ENCODE measurements around the gene NRXN3. TPM values are rescaled to one million over a fixed set of nuclear protein-coding genes. Genes with fewer than 3 reads are reported as not detected.

The NRXN3 gene
- polyA plus RNA-seq, 1 of the 3 experiments (the other 2 are of a cell fraction) = 1.6 TPM

DNA sequence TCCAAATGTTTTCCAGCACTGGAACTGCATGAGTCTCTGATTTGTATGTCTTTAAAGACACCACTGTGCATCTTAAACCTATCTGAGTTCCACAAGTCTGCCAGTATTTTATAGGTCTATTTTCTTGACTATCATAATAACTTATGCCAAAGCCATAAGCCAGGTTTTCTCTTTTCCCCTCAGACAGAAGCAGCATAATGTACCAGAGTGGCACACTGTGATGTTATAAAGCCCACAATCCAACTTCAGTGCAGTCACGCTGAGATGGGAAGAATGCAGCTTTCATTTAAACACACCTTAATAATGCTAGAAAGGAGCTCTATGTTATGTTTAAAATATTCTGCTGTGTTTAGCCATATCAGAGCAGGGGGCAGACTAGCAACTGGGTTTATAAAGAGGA lies 1117.8 kb downstream of the NRXN3 start:
- no peak for DNase-seq
- no peaks in the 10 kb centered on the region for H3K9me2 ChIP-seq
- no peaks in the 10 kb centered on the region for H3F3A ChIP-seq (replicated peaks; ENCODE audit: insufficient read depth)
- H3K4me3 ChIP-seq (ENCODE audit: low read depth in 2 of 2, low read length in 1 of 2) = no peak overlapping the region
- POLR2A ChIA-PET = no interaction called here
- 93% methylated on average over 1 of the region's 1 CpG for WGBS (ENCODE audit: low lambda C conversion rate)
- no peaks in the 10 kb centered on the region for H4K20me1 ChIP-seq (ENCODE audit: insufficient read depth)
- H2AFZ ChIP-seq (ENCODE audit: low read depth) = no peak overlapping the region
- no peak overlapping the region for H3K9ac ChIP-seq
- H3K4me2 ChIP-seq = no peak overlapping the region
- no peaks in the 10 kb centered on the region for H3K9me3 ChIP-seq
- CTCF ChIA-PET = no interaction called here
- H3K27me3 ChIP-seq (ENCODE audit: insufficient read depth) = no peaks in the 10 kb centered on the region
- no peaks in the 10 kb centered on the region for H3K36me3 ChIP-seq (replicated peaks in 1 of 2; ENCODE audit: control insufficient read depth in 1 of 2, insufficient read depth in 2 of 2, low read length in 1 of 2)
- H3K27ac ChIP-seq (ENCODE audit: low read depth in 2 of 2, low read length in 1 of 2) = no peak overlapping the region
- no peaks in the 10 kb centered on the region for H3K4me1 ChIP-seq (ENCODE audit: control insufficient read depth in 1 of 2, insufficient read depth in 2 of 2, low read depth in 1 of 2, low read length in 1 of 2)
- TF ChIP-seq RFX5 (IDR thresholded peaks at IDR 0.05; ENCODE audit: low read length) (no peak), MEF2A (IDR thresholded peaks at IDR 0.05; ENCODE audit: borderline replicate concordance, low read depth) (no peak), NFIC (IDR thresholded peaks at IDR 0.05; ENCODE audit: borderline replicate concordance) (no peak), NRF1 (IDR thresholded peaks at IDR 0.05; ENCODE audit: low read depth, low read length) (no peak), RXRA (IDR thresholded peaks at IDR 0.05; ENCODE audit: borderline replicate concordance, low read depth) (no peak), RAD21 (IDR thresholded peaks at IDR 0.05; ENCODE audit: low read length) (no peak), CHD2 (IDR thresholded peaks at IDR 0.05; ENCODE audit: low read length, partially characterized antibody) (no peak), POLR2AphosphoS5 (IDR thresholded peaks at IDR 0.05; ENCODE audit: low read depth, low read length) (no peak), JUND (IDR thresholded peaks at IDR 0.05) (no peak), EZH2phosphoT487 (IDR thresholded peaks at IDR 0.05; ENCODE audit: borderline replicate concordance, low read depth) (no peak), TAF1 (IDR thresholded peaks at IDR 0.05; ENCODE audit: borderline replicate concordance, low read depth, low read length) (no peak), TEAD4 (IDR thresholded peaks at IDR 0.05; ENCODE audit: borderline replicate concordance, insufficient read depth) (no peak)
- TF ChIP-seq, protein P1, sequence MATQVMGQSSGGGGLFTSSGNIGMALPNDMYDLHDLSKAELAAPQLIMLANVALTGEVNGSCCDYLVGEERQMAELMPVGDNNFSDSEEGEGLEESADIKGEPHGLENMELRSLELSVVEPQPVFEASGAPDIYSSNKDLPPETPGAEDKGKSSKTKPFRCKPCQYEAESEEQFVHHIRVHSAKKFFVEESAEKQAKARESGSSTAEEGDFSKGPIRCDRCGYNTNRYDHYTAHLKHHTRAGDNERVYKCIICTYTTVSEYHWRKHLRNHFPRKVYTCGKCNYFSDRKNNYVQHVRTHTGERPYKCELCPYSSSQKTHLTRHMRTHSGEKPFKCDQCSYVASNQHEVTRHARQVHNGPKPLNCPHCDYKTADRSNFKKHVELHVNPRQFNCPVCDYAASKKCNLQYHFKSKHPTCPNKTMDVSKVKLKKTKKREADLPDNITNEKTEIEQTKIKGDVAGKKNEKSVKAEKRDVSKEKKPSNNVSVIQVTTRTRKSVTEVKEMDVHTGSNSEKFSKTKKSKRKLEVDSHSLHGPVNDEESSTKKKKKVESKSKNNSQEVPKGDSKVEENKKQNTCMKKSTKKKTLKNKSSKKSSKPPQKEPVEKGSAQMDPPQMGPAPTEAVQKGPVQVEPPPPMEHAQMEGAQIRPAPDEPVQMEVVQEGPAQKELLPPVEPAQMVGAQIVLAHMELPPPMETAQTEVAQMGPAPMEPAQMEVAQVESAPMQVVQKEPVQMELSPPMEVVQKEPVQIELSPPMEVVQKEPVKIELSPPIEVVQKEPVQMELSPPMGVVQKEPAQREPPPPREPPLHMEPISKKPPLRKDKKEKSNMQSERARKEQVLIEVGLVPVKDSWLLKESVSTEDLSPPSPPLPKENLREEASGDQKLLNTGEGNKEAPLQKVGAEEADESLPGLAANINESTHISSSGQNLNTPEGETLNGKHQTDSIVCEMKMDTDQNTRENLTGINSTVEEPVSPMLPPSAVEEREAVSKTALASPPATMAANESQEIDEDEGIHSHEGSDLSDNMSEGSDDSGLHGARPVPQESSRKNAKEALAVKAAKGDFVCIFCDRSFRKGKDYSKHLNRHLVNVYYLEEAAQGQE (IDR thresholded peaks at IDR 0.05; ENCODE audit: low read depth, low read length) = no peak
- TF ChIP-seq, protein P2, sequence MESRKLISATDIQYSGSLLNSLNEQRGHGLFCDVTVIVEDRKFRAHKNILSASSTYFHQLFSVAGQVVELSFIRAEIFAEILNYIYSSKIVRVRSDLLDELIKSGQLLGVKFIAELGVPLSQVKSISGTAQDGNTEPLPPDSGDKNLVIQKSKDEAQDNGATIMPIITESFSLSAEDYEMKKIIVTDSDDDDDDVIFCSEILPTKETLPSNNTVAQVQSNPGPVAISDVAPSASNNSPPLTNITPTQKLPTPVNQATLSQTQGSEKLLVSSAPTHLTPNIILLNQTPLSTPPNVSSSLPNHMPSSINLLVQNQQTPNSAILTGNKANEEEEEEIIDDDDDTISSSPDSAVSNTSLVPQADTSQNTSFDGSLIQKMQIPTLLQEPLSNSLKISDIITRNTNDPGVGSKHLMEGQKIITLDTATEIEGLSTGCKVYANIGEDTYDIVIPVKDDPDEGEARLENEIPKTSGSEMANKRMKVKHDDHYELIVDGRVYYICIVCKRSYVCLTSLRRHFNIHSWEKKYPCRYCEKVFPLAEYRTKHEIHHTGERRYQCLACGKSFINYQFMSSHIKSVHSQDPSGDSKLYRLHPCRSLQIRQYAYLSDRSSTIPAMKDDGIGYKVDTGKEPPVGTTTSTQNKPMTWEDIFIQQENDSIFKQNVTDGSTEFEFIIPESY (IDR thresholded peaks at IDR 0.05; ENCODE audit: borderline replicate concordance, low read depth) = no peak
- TF ChIP-seq, protein P3, sequence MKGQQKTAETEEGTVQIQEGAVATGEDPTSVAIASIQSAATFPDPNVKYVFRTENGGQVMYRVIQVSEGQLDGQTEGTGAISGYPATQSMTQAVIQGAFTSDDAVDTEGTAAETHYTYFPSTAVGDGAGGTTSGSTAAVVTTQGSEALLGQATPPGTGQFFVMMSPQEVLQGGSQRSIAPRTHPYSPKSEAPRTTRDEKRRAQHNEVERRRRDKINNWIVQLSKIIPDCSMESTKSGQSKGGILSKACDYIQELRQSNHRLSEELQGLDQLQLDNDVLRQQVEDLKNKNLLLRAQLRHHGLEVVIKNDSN (IDR thresholded peaks at IDR 0.05; ENCODE audit: borderline replicate concordance, low read depth) = no peak
- H3K79me2 ChIP-seq (ENCODE audit: insufficient read depth) = no peaks in the 10 kb centered on the region

All from SK-N-SH (cell line).